H7 (cell line): Measurements from ENCODE around the gene BOK. TPM values are rescaled to one million over a fixed set of nuclear protein-coding genes. Genes with fewer than 3 reads are reported as not detected.

Source experiments
- DNase-seq: peaks from one replicate; pipeline ENCODE4 v3.0.0; 2012
- H3K27me3 ChIP-seq: 2 replicates; pipeline ENCODE4 v1.6.0; 2011; ENCODE audit warnings: mild to moderate bottlenecking, low read length; ENCODE audit not compliant: control insufficient read depth, insufficient read depth
- H3K36me3 ChIP-seq: replicated peaks from 2 replicates; pipeline ENCODE4 v1.5.1; 2011; ENCODE audit warnings: low read length; ENCODE audit not compliant: control insufficient read depth, insufficient read depth
- H3K4me3 ChIP-seq: 2 replicates; pipeline ENCODE4 v1.5.1; 2011; ENCODE audit warnings: low read depth, mild to moderate bottlenecking, control low read depth, low read length, moderate library complexity; ENCODE audit not compliant: insufficient read depth
- total RNA-seq: library from RNA; depleted of rRNA; stranded (reverse); fragments of >200 nt; shearing (Covaris generic); gene quantifications from 2 replicates; pipeline ENCODE4 v1.2.3, GENCODE V29; 2014

BOK gene
- total RNA-seq, 1 experiment from 2014 or later = 61.6 TPM

DNA sequence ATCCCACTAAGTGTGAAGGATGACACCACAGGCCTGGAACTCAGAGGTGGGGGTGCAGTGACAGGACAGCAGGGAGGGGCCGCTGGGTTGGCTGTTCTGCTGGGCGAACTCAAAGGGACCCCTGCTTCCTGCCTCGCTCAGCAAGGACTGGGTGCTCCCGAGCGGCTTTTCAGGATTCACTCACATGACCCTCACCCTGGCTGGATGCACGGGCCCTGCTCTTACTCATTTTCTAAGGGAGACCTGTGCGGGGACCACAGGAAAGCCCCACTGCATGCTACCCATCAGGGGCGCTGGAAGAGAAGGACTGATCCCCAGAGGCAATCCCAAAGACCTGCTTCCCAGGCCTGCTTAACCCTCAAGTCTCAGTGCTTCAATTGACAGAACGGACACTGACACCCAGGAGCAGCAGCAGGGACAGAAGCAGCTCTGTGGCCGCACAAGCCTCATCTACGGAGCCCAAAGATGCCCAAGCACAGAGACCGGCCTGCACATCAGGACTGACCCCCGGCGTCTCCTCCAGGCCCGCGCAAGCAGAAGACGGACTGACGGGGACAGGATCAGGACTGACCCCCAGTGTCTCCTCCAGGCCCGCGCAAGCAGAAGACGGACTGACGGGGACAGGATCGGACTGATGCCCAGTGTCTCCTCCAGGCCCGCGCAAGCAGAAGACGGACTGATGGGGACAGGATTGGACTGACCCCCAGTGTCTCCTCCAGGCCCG lies 48.8 kb downstream of the BOK start:
- H3K4me3 ChIP-seq = no peak overlapping the region
- DNase-seq = no peak
- H3K36me3 ChIP-seq = peaks cover 2% of the 10 kb centered on the region; the same call in 1 of the 2 replicates
- H3K27me3 ChIP-seq = no peaks in the 10 kb centered on the region

DNA sequence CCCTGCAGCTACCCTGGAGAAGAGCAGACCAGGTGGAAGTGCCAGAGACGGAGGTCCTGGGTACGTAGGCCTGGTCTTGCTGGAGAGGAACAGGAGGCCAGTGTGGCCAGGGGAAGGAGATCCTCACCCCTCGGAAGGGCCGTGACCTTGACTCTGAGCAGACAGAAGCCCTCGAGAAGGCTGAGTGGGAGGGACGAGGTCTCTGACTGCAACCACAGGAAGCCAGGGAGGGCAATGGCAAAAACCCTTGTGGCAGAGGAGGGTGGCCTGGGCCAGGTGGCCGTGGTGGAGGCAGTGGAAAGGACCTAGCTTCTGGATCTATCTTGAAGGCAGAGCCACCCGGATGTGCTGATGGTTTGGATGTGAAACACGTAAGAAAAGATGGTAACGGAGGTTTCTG lies 50.3 kb downstream of the BOK start:
- H3K36me3 ChIP-seq = peaks cover 2% of the 10 kb centered on the region; the same call in 1 of the 2 replicates
- H3K27me3 ChIP-seq = no peaks in the 10 kb centered on the region
- no peak for DNase-seq
- H3K4me3 ChIP-seq = no peak overlapping the region

DNA sequence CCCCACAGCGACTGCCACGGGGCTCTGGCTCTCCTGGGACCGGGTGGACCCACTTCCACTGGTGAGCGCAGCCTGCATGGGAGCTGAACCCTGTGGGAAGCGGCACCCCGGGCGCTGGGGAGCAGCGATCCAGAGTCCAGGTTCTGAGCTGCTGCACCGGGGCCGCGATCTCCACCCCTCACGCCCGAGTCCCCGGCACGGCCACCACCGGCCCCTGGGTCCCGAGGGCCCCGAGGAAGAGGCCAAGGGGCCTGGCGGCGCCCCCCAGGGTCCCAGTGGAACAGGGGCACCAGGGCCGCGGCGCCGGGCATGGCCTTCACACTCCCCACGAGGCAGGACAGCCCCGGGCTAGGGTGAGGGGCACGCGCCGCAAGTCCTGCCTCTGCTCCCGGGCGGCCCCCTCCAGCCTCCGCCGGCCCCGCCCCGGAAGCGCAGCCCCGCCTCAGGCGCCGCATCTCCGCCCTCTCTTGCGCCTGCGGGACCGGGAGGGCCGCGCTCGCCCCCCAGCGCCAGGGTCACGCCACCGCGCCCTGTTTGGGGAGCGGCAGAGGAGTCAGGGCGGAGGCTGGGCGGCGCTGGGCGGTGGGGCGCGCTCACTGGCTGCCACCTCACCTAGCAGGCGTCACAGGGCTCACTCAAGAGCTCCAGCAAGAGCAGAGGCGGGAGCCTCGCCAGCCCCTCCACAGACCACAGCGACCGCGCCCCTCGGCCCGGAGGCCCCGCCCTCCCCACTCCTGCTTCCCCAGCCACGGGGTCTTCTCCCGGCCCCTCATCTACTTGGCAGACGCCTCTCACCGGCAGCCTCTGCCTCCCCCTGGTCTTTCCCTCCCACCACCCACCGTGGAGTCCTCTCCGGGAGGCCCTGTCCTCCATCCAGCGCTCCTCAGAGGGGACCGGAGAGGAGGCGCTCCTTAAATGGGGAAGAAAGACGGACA lies 51.6 kb downstream of the BOK start:
- Histone ChIP-seq H3K27me3 (no peaks in the 10 kb centered on the region), H3K36me3 (peaks cover 2% of the 10 kb centered on the region; the same call in 1 of the 2 replicates)

DNA sequence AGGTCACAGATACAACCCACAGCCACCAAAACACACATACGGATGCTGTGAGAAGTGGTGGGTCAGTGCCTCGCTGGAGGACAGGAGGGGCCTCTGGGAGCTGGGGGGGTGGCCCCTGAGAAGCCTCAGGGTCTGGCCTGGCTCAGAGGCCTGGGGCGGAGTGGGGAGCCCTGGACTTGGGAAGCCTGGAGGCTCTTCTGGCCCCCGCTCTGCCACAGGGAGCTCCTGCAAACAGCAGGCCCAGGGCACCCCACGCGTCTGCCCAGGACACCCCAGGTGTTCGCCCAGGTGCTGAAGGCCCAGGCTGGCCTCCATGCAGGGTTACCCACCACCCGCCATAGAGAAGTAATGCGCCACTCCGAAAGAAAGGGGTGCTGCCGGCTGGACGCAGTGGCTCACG lies 52.5 kb downstream of the BOK start:
- Histone ChIP-seq H3K27me3 (no peaks in the 10 kb centered on the region), H3K36me3 (no peaks in the 10 kb centered on the region; the same call in 1 of the 2 replicates), H3K4me3 (no peak overlapping the region; the same call in 1 of the 2 replicates)
- no peak for DNase-seq

More for the DNA sequence above, 51.6 kb downstream of the BOK start:
- peak; percentile 99 for DNase-seq
- H3K4me3 ChIP-seq = peak overlapping the region; percentile 63

DNA sequence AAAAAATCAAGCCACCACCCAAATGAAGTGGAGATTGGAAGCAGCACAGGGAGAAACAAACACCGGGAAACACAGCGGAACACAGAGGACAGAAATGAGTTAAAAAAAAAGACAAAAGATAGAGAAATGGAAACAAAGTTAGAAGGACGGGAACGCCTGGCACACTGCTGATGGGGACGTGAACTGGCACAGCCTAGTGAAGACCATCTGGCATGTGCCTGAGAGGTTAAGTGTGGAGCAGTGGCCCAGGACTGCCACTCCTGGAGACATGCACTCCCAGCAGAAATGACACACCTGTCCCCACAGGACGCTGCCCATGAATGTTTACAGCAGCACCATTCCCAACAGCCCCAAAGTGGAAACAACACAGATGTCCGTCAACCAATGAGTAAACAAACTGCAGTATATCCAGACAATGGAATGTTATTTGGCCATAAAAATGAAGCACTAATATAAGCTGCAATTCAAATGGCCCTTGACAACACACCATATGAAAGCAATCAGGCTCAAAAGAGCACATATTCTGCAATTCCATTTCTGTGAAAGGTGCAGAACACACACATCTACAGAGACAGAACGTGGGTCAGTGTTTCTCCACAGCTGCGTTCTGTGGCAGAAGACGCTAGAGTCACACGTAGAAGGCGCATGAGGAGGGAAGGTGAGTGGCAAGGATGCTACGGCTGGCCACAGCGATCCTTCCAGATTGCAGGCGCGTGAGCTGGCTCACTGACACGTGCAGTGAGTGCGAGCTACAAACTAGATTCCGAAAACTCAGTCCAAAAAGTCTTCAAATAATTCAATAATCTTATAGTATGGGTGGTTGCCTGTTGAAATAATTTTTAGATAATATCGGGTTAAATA lies 53.8 kb downstream of the BOK start:
- no peak for DNase-seq
- H3K4me3 ChIP-seq = no peak overlapping the region
- H3K36me3 ChIP-seq = no peaks in the 10 kb centered on the region; the same call in 1 of the 2 replicates
- no peaks in the 10 kb centered on the region for H3K27me3 ChIP-seq

GRCh38 chr2:241613017-241613780 lies 54.7 kb downstream of the BOK start:
- H3K36me3 ChIP-seq = no peaks in the 10 kb centered on the region; the same call in 1 of the 2 replicates
- no peaks in the 10 kb centered on the region for H3K27me3 ChIP-seq
- no peak for DNase-seq
- no peak overlapping the region for H3K4me3 ChIP-seq

DNA sequence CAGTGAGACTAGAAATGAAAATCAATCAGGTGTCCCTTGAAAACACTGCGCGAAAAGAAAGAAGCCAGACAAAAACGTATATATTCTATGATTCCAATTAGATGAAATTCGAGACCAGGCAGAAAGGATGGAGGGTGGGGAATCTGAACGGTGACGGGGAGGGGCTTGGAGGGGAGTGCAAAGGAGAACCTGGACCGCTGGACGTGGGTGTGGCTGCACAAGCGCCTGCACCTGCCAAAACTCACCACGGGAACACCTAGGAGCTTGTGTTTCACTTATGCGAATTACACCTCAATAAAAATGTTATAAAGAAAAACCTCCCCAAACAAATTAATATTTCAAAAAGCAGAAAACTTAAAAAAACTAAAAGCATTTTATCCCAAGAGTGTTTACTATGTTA lies 56.5 kb downstream of the BOK start:
- no peaks in the 10 kb centered on the region for H3K27me3 ChIP-seq
- DNase-seq = no peak
- H3K4me3 ChIP-seq = no peak overlapping the region
- no peaks in the 10 kb centered on the region for H3K36me3 ChIP-seq

- H3K36me3 ChIP-seq = no peaks in the 10 kb centered on the region
- no peak for DNase-seq
- no peaks in the 10 kb centered on the region for H3K27me3 ChIP-seq
- no peak overlapping the region for H3K4me3 ChIP-seq
These were observed 57.0 kb downstream of the BOK start for GRCh38 chr2:241615522-241616052.

DNA sequence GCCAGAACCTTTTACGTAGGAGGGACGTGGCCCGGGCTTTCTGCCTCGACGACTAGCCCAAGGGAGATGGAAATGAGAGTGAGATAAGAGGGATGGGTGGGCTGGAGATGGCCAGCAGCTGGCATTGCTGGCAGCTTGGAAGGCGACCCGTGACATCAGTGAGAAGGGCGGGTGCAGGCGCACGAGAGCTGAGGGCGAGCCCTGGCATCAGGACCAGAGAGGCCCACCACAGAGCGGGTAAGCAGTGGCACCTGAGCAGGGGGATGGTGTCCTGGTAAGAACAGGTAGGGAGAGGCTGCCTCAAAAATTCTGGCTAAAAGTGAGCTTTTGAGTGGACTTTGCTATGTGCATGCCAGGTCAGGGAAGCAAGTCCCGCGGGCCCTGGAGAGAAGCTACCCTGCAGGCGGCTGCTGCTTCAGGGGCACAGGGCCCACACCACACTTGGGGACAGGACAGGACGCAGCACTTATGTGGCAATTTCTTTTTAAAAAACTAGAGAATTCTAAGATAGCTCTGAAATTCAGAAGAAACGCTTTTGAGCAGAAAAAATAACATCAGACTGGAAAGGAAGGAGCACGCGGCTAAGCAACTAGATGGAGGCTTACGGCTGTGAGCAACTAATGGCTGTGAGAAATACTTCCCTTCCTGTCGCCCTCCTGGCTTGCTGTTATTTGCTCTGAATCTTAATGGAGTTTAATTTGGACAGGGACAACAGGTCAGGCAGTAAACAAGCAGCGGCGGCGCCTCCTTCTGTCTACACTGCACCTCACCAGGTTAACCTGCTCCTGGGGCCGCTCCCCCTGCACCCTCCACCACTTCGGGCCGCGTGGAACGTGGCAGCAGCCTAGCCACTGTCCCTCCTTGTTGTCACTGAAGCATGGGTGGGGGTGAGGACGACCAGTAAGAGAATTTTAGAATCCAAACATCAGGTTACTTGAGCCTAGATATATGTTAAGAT lies 57.9 kb downstream of the BOK start:
- Histone ChIP-seq H3K4me3 (no peak overlapping the region), H3K36me3 (no peaks in the 10 kb centered on the region), H3K27me3 (no peaks in the 10 kb centered on the region)
- no peak for DNase-seq

DNA sequence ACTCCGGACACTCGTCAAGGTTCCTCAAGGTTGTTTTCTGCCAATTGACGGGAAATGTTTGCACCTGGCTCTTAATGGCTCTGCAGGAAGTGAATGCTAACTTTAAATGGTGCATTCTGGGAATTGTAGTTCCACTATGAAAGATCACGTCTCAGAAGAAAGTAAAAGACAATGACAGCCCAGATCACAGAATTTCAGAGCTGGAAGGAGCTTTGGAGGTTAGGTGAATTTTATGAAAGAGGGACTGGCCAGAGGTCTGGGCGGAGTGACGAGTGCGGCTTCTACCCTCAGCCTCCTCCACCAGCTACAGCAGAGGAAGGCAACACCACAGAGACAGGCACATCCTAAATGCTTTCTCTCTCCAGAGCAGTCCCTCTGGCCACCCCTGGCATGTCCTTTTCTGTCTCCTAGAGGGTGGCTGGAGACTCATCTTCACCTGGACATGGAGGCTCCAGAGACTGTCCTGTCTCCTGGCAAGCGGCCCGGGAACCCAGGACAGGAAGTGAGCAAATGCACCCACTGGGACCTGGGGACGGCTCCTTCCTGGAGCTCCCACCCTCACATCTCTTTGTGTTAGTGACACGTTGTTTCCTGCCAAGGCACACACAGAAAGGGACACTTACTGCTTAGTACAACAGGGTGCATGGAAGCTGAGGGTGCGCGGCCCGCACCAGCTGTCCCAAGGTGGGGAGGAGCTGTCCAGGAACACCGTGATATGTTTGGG lies 59.0 kb downstream of the BOK start:
- no peaks in the 10 kb centered on the region for H3K27me3 ChIP-seq
- DNase-seq = no peak
- H3K36me3 ChIP-seq = no peaks in the 10 kb centered on the region
- no peak overlapping the region; the same call in 1 of the 2 replicates for H3K4me3 ChIP-seq

- no peak for DNase-seq
- no peak overlapping the region for H3K4me3 ChIP-seq
- no peaks in the 10 kb centered on the region for H3K27me3 ChIP-seq
- H3K36me3 ChIP-seq = no peaks in the 10 kb centered on the region
These were observed 59.8 kb downstream of the BOK start for GRCh38 chr2:241618296-241618805.

DNA sequence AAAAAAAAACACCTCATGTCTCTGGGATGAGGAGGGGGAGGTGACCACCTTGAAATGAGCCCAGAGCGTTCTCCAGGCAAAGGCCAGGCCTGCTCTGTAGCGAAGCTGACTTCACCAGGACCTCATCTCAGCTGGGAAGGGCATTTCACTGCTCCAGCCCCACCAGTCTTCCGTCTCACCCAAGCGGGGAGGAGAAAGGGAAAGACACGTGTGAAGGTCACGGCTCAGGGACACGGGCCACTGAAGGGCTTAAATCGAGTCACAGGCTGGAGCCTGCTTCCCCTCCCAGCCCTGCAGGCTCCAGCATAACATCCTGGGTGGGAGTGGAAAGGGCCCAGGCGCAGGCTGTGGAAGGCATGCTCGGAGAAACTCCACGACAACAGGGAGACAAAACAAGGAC lies 60.3 kb downstream of the BOK start:
- no peak for DNase-seq
- Histone ChIP-seq H3K27me3 (no peaks in the 10 kb centered on the region), H3K4me3 (no peak overlapping the region)

More for the DNA sequence above, 60.3 kb downstream of the BOK start:
- H3K36me3 ChIP-seq = no peaks in the 10 kb centered on the region; the same call in 1 of the 2 replicates
